Neural crest cell (in vitro differentiated cells): ENCODE results near the gene INAFM2. TPM values are rescaled to one million over a fixed set of nuclear protein-coding genes. Genes with fewer than 3 reads are reported as not detected.

Experiments used
- DNase-seq: peaks from one replicate; pipeline ENCODE4 v3.0.0; 2021; ENCODE audit warnings: low read depth, mixed read lengths, low spot score
- H3K27ac Mint-ChIP-seq: one replicate; pipeline ENCODE4 v1.8.0; 2021; ENCODE audit warnings: mild to moderate bottlenecking, mixed read lengths; ENCODE audit not compliant: unreplicated experiment
- H3K27me3 Mint-ChIP-seq: 2 replicates; pipeline ENCODE4 v1.8.0; 2021; ENCODE audit warnings: low read depth, mild to moderate bottlenecking, mixed read lengths
- H3K36me3 Mint-ChIP-seq: 2 replicates; pipeline ENCODE4 v1.8.0; 2021; ENCODE audit warnings: low read depth, mild to moderate bottlenecking, mixed read lengths
- H3K4me1 Mint-ChIP-seq: 2 replicates; pipeline ENCODE4 v1.8.0; 2021; ENCODE audit warnings: mixed read lengths
- H3K4me3 Mint-ChIP-seq: one replicate; pipeline ENCODE4 v1.8.0; 2021; ENCODE audit warnings: mild to moderate bottlenecking, mixed read lengths
- H3K9me3 Mint-ChIP-seq: 2 replicates; pipeline ENCODE4 v1.8.0; 2021; ENCODE audit warnings: mixed read lengths
- CTCF ChIP-seq: fragments of 200-600 bp; sonication (generic); conservative IDR thresholded peaks from 2 replicates; pipeline ENCODE4 v1.5.0; 2021; ENCODE audit warnings: antibody characterized with exemption, mild to moderate bottlenecking
- long read RNA-seq: library from polyadenylated mRNA; unstranded; transcript quantifications from one replicate; pipeline ENCODE4 v2.0.0, GENCODE V29; 2020
- total RNA-seq: library from RNA; stranded (reverse); gene quantifications from 2 replicates; pipeline ENCODE4 v1.2.1, GENCODE V29; 2021

The INAFM2 gene
- total RNA-seq, result 22.8 and 27.5 TPM in 2 replicates
- long read RNA-seq, partial matches to known transcripts, result 0 of 4 reads
- long read RNA-seq, other reads (novel, unspliced or antisense), result 0 of 4 reads

- H3K36me3 Mint-ChIP-seq, result no peaks in the 10 kb centered on the region
- peak; percentile 91 for DNase-seq
- peaks cover 29% of the 10 kb centered on the region for H3K27me3 Mint-ChIP-seq
- TF ChIP-seq CTCF, result peak; percentile 76
- no peaks in the 10 kb centered on the region for H3K9me3 Mint-ChIP-seq
- H3K4me1 Mint-ChIP-seq, result peaks cover 43% of the 10 kb centered on the region
- peak within 1 kb of the TSS; percentile 88 for H3K4me3 Mint-ChIP-seq
- H3K27ac Mint-ChIP-seq, result no peak within 1 kb of the TSS
These were observed at the start of gene INAFM2 for GRCh38 chr15:40323239-40323952. Gene INAFM2, plus strand, starts transcription at chr15:40323692. Its CDS starts 364 bp downstream, at chr15:40324056.

- Mint-ChIP-seq H3K4me1 (peaks cover 10% of the 10 kb centered on the region), H3K36me3 (no peaks in the 10 kb centered on the region), H3K9me3 (no peaks in the 10 kb centered on the region), H3K4me3 (no peak overlapping the region), H3K27ac (no peak overlapping the region), H3K27me3 (peaks cover 36% of the 10 kb centered on the region)
- peak; percentile 96 for DNase-seq
- peak; percentile 100 for TF ChIP-seq CTCF
These were observed 48.9 kb upstream of the INAFM2 start for GRCh38 chr15:40274350-40275274.

- no peak for TF ChIP-seq CTCF
- DNase-seq, result no peak
- Mint-ChIP-seq H3K4me3 (no peak overlapping the region), H3K9me3 (no peaks in the 10 kb centered on the region), H3K4me1 (peaks cover 10% of the 10 kb centered on the region), H3K27me3 (peaks cover 45% of the 10 kb centered on the region), H3K36me3 (no peaks in the 10 kb centered on the region), H3K27ac (no peak overlapping the region)
These were observed 48.0 kb upstream of the INAFM2 start for GRCh38 chr15:40275523-40275922.

- Mint-ChIP-seq H3K36me3 (no peaks in the 10 kb centered on the region), H3K27ac (no peak overlapping the region), H3K4me1 (peaks cover 10% of the 10 kb centered on the region), H3K27me3 (peaks cover 50% of the 10 kb centered on the region), H3K9me3 (no peaks in the 10 kb centered on the region), H3K4me3 (no peak overlapping the region)
- TF ChIP-seq CTCF, result no peak
- no peak for DNase-seq
These were observed 47.5 kb upstream of the INAFM2 start for GRCh38 chr15:40275954-40276353.

- H3K4me3 Mint-ChIP-seq, result no peak overlapping the region
- DNase-seq, result no peak
- no peak for TF ChIP-seq CTCF
- H3K9me3 Mint-ChIP-seq, result no peaks in the 10 kb centered on the region
- H3K27me3 Mint-ChIP-seq, result peaks cover 56% of the 10 kb centered on the region
- H3K36me3 Mint-ChIP-seq, result no peaks in the 10 kb centered on the region
- H3K4me1 Mint-ChIP-seq, result peaks cover 10% of the 10 kb centered on the region
- H3K27ac Mint-ChIP-seq, result no peak overlapping the region
These were observed 46.6 kb upstream of the INAFM2 start for GRCh38 chr15:40276927-40277326.
